SKM-1 treated with dmso at 0.1 percent for 144 hours (cell line): ENCODE results near the gene HOXA10.

ENCODE experiments used
- DNase-seq: peaks from one replicate; lab custom pipeline; 2025; ENCODE audit not compliant: unreplicated experiment; lab: John Stamatoyannopoulos, UW

HOXA10 gene

GRCh38 chr7:27157702-27158431 lies 16.3 kb downstream of the HOXA10 start:
- DNase-seq = no peak

DNA sequence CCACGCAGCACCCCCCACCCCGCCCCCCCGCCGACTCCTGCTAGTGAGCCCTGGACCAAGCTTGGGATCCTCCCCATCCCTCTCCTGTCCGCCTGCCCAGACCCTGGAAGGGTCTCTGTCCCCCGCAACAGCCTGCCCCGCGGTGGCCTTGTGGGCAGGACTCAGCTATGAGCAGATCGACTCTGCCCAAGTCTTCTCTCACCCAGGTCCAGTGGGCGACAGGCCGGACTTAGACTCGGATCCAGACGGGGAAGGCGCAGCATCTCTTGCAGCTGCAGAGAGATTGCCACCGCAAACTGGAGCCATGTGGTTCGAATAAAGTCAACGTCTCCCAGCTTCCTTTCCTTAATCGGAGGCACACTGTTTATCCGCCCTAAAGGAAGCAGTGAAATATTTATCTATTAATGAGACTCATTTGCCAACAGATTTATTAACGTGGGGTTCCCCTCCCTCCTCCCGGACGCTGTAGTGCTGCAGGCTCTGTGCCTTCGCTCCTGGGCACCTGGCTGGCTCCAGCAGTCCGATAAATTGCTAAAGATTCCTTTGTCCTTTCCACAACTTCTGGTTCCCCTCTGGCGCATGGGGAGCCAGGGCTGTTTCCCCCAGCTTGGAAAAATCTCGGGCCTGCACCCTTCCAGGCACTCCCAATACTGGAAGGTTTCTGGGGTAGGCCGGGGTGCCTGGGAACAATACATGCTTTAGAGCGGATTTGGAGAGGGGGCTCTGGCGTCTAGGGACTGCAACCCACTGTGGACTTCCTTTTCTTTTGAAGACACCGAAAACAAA lies 17.0 kb downstream of the HOXA10 start:
- no peak for DNase-seq

DNA sequence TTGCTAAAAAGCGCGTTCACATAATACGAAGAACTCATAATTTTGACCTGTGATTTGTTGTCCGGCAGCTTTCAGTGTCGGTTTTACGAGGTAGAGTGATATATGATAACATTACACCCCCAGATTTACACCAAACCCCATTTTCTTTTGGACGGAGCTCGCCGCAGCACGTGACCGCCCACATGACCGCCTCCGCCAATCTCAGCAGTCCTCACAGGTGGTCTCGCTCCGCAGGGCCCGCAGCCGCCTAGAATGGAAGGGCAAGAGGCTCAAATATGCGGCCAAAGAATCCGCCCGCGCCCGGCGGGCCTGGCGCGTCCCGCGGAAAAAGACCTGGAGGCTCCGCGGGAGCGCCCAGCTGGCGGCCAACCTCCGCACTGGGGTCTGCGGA lies 17.6 kb downstream of the HOXA10 start, which contains the start of gene HOXA7:
Gene HOXA7 (minus strand): TSS at position 168 of the 391 bp plus-strand sequence. CDS start 130 bp downstream, at position 38.
- DNase-seq = peak; percentile 48

DNA sequence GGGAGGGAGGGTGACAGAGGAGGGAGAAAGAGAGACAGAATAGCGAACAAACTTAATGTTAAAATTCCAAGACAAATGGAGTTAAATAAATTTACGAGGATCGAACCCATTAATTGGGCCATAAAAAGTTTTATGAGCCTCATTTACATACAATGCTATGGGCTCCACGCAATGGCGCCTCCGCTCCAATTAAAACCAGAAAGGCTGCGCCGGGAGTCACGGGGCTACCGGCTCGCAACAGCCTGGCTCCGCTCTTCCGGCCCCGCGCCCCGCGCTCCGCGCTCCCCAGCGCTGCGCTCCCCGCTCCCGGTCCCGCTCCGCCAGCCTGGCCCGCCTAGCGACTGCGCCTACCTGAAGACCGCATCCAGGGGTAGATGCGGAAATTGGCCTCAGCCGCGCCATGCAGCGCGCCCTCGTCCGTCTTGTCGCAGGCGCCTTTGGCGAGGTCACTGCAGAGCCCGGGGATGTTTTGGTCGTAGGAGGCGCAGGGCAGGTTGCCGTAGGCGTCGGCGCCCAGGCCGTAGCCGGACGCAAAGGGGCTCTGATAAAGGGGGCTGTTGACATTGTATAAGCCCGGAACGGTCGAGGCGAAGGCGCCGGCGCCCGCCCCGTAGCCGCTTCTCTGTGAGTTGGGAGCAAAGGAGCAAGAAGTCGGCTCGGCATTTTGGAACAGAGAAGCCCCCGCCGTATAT lies 18.2 kb downstream of the HOXA10 start:
- no peak for DNase-seq

DNA sequence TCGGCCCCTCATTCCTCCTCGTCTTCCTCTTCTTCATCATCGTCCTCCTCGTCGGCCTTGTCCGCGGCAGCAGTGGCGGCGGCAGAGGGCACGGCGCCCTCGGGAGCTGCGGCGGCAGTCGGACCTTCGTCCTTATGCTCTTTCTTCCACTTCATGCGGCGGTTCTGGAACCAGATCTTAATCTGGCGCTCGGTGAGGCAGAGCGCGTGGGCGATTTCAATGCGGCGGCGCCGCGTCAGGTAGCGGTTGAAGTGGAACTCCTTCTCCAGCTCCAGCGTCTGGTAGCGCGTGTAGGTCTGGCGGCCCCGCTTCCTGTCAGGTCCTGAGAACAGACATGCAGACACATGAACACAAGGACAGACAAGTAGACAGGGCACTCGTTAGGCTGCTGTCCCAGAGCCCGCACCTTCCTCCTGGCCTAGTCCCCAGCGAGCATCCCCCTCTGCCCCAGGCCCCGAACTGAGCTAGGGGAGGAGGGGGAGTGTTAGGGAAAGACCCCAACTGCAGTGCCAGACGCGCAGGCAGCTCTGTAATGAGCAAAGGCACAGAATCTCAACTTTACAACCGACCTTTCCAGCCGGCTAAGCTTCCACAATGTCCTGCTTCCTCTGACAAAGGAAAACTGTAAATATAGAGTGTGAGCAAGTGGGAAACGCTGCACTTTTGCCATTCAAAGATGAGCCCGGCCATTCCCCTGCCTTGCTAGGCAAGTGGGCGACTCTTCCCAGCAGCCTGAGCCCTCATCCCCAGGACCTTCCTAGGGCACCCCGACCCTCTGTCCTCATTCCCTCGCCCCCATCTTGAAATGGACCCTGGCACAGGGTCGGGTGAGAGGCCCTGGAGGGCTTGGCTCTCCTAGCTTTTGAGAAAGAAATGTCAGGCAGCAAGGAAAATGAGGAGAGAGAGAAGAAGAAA lies 19.0 kb downstream of the HOXA10 start:
- no peak for DNase-seq

- DNase-seq = no peak
These were observed 19.8 kb downstream of the HOXA10 start for GRCh38 chr7:27154369-27154768.

- no peak for DNase-seq
These were observed 20.6 kb downstream of the HOXA10 start for GRCh38 chr7:27153526-27153925.

GRCh38 chr7:27152816-27153442 lies 21.2 kb downstream of the HOXA10 start:
- no peak for DNase-seq

DNA sequence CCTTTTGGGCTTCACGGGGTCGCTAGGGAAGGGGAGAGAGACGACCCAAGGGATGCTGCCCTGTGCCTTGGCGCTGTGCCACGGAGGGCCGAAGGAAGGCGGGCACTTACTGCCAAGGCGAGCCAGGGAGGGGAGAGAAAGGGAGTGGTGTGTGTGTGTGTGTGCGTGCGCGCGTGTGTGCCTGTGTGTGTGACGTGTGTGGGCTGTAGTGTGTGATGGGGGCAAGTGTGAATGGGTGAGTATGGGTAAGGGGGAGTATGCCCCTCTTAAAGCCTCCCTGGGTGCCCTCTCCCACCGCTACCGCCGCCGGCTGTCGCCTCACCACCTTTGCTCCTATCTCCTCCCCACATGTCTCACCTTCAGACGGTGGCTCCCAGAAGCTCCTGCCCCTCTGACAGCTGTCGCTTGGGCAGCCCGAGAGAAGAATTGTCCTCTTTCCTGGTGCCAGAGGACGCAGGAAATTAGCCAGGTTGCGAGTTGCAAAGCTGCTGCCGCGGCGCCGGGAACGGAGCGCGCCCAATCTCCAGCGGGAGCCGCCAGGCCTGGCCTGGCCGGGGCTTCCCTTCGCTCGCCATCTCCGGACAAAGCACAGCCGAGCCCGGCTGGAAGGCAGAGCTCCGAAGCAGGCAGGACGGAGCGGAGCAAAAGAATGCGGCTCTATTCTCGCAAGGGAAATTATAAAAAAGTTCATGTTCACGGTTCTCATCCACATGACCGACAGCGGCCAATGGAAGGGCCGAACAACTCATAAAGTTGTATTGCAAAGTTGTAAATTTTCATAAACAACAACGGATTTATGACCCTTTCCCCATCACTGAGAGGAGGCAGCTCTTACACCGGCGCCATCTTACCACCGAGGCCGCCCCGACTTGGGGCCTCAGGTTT lies 21.9 kb downstream of the HOXA10 start, which contains the start of gene HOXA3:
Gene HOXA3 (minus strand): TSS at position 653 of the 885 bp plus-strand sequence. CDS start 41,943 bp downstream, outside the sequence.
- DNase-seq = no peak

DNA sequence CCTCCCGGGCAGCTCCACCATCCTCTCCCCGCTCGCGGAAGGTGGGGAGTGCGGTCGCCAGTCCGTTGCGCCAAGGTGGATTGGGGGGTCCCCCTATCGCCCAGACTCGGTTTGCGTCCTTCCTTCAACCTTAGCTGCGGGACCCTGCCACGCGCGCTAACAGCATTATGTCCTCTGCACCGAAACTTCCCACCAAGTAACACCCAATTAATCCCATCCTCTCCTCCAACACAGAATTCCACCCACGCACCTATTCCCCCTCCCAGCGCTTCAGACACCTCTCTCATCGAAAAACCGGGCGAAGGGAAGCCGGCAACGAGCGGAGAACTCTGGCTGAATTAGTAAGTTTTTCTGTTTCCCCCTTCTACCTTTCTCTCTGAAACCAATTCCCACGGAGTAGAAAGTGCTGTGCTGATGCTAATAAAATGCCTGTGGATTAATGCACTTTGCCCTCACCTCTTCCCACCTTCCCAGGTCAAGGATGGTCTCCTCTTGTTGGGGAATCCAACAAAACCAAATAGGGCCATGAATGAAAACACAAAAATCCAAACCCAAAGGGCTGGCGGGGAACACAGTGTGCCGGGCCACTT lies 22.7 kb downstream of the HOXA10 start:
- no peak for DNase-seq

- peak; percentile 75 for DNase-seq
These were observed 23.4 kb downstream of the HOXA10 start for GRCh38 chr7:27150568-27151340.

GRCh38 chr7:27149842-27150567 lies 24.1 kb downstream of the HOXA10 start:
- no peak for DNase-seq

DNA sequence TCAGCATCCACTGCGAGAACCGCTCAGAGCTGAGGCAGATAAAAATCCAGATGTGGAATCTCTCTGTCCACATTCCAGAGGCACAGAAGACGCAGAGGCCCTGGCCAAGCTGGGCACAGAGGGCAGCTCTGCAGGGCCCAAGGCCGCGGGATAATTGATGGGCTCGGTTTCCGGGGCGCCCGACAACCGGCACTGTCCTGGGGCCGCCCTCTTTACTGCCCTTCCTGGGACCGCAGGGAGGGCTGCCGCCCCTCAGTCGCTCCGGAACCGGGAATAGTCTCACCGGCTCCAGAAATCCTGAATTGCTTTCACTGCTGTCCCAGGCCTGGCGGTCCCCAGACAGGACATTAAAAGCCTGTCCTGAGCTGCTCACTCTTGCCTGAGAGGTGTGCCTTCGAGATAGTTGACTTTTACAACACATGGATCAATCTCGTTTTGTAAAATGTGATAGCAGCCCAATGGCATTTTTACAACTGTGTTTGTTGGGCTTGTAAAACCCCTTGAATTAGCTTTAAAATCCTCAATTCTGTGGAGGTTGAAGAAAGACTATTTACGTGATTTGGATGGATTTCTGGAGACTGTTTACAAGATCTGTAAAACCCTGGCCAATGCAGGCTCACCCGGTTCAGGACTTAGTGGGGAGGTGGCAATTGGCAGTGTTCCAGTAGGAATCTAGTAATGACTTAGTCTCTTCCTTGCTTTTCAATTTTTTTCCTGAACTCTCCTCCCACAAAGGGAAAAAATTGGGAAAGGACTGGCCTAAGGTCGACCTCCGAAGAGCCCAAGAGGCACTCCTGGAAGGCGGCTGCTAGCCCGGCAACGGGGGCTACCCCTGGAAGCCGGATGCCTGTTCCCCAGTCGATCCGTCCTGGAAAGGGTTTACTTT lies 25.1 kb downstream of the HOXA10 start:
- DNase-seq = no peak

GRCh38 chr7:27148031-27148755 lies 25.9 kb downstream of the HOXA10 start:
- no peak for DNase-seq

- no peak for DNase-seq
These were observed 26.7 kb downstream of the HOXA10 start, which contains the start of gene HOXA6 for GRCh38 chr7:27147199-27148030. Gene HOXA6, minus strand, starts transcription at chr7:27147774. Its CDS starts 25 bp downstream, at chr7:27147749.
